ENCODE measurements around the gene MUC5B.

DNA sequence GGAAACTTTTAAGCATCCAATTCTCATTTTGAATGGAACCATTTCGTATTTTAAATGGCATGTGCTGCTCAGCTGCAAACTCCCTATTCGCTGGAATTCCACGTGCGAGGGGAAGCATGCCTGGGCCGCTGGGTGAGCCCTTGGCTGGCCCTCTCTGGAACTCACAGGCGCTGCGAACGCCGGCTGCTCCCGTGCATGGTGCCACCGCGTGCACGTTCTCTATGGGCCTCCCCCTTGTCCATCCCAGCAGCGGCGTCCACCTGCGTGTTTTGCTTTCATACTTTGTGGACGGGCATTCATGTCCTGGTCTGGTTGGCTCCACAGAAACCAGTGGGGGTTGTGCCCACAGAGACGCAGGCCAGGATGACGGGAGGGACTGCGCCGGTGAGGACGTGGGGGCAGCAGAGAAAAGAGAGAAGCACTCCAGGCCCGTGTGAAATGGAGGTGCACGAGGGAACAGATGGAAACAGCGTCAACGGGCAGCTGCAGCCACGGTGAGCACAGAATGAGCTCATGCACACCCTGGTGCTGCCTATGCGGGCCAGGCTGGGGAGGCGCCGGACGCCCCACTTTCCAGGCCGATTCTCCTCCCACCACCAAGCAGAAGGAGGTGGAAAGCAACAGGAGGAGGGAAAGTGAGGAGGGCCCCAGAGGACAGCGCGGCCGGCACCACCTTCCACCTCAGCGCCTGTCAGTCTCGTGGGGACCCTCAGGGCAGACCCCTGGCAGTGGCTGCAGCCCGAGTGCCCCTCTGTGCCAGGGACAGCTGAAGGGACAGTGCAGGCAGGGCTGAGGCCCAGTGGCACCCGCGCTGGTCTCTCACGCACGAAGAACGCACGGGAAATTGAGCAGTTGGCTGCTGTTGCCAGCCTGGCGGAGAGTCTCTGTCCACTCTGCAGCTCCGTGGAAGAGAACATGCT is 57.5 kb downstream of the MUC5B start:
- TF ChIP-seq, protein P1, sequence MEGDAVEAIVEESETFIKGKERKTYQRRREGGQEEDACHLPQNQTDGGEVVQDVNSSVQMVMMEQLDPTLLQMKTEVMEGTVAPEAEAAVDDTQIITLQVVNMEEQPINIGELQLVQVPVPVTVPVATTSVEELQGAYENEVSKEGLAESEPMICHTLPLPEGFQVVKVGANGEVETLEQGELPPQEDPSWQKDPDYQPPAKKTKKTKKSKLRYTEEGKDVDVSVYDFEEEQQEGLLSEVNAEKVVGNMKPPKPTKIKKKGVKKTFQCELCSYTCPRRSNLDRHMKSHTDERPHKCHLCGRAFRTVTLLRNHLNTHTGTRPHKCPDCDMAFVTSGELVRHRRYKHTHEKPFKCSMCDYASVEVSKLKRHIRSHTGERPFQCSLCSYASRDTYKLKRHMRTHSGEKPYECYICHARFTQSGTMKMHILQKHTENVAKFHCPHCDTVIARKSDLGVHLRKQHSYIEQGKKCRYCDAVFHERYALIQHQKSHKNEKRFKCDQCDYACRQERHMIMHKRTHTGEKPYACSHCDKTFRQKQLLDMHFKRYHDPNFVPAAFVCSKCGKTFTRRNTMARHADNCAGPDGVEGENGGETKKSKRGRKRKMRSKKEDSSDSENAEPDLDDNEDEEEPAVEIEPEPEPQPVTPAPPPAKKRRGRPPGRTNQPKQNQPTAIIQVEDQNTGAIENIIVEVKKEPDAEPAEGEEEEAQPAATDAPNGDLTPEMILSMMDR (IDR thresholded peaks at IDR 0.05; ENCODE audit: extremely low read depth in 1 of 2, insufficient read depth in 1 of 2, low read depth in 1 of 2, low read length in 2 of 2) = no peak
- TF ChIP-seq FOS (IDR thresholded peaks at IDR 0.05; ENCODE audit: borderline replicate concordance, insufficient read depth, low read length) = no peak
- no peak for TF ChIP-seq EZH2 (IDR thresholded peaks at IDR 0.05; ENCODE audit: borderline replicate concordance, low read depth, low read length, severe bottlenecking)
- TF ChIP-seq POLR2A (IDR thresholded peaks at IDR 0.05; ENCODE audit: low read depth, low read length) = no peak
- TF ChIP-seq MYC (IDR thresholded peaks at IDR 0.05; ENCODE audit: low read depth, low read length) = no peak
- TF ChIP-seq POLR2AphosphoS5 (IDR thresholded peaks at IDR 0.05; ENCODE audit: insufficient read depth, low read depth, low read length) = no peak
- TF ChIP-seq, protein P2, sequence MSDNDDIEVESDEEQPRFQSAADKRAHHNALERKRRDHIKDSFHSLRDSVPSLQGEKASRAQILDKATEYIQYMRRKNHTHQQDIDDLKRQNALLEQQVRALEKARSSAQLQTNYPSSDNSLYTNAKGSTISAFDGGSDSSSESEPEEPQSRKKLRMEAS (IDR thresholded peaks at IDR 0.05; ENCODE audit: insufficient read depth, insufficient read length) = no peak
- TF ChIP-seq JUN (IDR thresholded peaks at IDR 0.05; ENCODE audit: borderline replicate concordance, insufficient read depth, insufficient read length, low read depth) = no peak
- no peak for TF ChIP-seq GATA2 (IDR thresholded peaks at IDR 0.05; ENCODE audit: insufficient read depth, insufficient read length, low read depth, low read length)

All from endothelial cell of umbilical vein (primary cell).